Fibroblast of skin of right quadriceps (primary cell): ENCODE measurements around the gene PYM1.
"Not testable (repeated sequence)": the region's sequence is repeated elsewhere in the genome, so short reads cannot be mapped to it uniquely, and the experiment has no call there.

ENCODE experiments used
- DNase-seq: peaks from one replicate; pipeline ENCODE4 v3.0.0-alpha.2; 2013

The PYM1 gene

DNA sequence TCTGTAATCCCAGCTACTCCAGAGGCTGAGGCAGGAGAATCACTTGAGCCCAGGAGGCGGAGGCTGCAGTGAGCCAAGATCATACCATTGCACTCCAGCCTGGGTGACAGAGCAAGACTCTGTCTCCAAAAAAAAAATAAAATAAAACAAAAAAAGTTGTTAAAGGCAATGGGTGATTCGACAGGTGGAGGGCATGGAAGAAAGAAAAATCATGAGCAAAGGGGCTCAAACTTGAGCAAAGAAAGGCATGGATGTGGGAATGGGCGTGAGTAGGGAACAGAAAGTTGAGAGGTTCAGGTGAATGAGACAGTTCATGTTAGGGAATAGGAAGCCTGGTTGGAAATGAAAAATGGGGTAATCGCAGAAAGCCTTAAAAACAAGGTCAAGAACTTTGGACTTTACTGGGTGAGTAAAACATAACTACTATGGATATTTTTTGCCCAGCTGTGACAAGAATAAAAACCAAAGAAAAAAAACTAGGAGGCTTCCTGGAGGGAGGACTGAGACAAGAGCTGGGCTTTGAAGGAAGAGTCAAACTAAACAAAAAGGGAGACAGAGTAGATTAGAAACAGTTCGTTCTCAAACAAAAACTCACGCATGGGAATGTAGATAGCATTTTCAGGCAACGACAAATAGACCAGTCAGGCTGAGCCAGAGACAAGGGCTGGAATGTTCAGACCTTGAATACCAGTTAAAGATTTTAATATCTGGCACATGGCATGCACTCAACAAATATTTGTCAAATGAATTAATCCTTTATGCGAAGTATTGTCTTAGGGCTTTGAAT is 18.8 kb downstream of the PYM1 start:
- DNase-seq = peak; percentile 35

DNA sequence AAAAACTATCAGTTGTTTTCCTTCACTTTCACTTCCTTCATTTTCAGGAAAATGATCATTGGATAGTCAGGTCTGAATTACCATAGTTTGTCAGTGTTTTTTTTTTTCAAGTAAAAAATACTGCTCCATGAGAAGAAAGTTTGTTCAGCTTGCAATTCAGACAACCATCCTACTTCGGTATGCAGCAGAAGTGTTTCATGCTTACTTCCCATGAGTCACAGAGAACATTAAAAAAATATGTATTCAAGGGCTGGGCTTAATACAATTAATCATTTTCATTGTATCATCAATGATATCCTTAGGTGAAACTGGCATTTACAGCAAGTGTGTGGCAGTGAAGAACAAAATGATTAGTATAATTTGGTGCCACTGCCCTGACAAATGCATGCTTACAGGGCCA is 21.6 kb downstream of the PYM1 start:
- peak; percentile 50 for DNase-seq

DNA sequence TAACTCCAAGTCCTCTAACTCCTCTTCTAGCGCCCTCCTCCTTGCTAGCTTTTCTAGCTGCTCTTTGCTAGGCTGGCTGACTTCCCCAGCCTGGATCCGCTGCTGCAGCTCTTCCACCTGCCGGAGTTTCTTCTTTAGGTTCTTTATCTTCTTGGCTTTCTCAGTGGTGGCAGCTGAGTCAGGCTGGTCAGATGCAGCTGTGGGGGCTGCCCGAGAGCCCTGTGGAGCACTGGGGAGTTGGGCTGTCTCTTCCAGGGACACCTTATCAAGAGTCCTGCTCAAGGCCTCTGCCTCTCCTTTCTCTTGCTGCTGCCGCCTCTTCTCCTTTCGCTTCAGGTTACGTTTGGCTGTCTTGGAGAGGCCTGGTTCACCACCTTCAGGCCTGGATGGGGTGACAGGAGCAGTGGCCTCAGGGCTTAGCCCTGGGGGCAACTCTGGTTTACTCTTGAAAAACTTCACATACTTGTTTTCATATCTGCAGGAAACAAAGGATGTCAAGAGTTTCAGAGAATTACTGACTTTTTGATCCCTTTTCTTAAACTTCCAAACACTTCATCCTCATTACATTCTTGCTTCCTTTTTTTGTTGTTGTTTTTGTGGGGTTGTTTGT is 25.7 kb downstream of the PYM1 start:
- DNase-seq = no peak

DNA sequence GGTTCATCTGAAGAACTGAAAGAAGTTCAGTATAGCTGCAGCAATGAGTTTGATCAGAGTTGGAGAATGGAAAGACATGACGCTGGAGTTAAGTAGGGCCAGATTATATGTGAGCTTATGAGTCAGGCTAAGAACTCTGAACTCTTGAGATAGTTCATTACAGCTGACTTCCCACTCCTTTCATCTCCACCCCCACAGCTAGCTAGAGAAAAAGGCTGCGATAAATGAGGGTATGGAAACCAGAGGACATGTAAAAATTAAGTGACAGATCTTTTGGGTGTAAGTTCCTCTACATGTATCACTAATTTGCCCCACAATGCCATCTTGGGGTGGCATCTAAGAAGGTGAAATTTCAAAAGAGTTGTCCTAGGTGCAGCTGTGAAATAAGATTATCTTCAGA is 28.6 kb downstream of the PYM1 start:
- DNase-seq = peak; percentile 28

DNA sequence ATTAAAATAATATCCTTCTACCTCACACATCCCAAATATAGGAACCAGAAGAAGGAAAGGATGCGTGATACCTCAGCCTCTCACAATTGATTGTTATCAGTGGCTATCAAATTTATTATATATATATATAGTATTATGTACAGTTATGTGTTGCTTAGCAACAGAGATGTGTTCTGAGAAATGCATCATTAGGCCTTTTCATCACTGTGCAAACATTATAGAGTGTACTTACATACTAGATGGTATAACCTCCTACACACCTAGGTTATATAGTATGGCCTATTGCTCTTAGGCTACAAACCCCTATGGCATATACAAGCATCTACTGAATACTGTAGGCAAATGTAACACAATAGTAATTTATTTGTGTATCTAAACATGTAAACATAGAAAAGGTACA is 34.0 kb downstream of the PYM1 start:
- DNase-seq = no peak

DNA sequence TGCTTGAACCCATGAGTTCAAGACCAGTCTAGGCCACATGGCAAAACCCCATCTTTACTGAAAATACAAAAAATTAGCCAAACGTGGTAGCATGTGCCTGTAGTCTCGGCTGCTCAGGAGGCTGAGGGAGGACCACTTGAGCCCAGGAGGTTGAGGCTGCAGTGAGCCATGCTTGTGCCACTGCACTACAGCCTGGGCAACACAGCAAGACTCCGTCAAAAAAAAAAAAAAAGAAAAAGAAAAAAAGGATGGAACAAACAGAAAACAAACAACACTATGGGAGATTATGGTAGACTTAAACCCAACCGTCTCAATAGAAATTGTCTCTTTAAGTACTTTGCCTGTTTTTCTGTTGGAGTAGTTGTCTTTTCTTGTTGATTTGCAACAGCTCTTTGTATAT is 36.4 kb downstream of the PYM1 start:
- no peak for DNase-seq

DNA sequence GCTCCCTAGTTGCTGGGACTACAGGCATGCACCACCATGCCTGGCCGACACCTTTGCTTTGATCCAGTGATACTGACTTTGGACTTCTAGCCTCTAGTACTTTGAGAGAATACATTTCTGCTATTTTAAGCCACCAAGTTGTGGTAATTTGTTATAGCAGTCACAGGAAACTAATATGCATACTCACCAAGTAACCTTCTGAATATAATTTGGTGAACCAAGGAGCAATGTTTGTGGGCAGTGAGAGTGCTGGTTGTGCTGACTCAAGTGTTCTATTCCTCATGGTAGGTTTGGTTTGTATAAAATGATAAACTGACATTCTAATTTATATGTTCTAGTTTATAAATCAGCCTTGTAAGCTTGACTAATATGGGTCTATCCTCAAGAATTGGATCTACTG is 42.6 kb downstream of the PYM1 start:
- DNase-seq = no peak

DNA sequence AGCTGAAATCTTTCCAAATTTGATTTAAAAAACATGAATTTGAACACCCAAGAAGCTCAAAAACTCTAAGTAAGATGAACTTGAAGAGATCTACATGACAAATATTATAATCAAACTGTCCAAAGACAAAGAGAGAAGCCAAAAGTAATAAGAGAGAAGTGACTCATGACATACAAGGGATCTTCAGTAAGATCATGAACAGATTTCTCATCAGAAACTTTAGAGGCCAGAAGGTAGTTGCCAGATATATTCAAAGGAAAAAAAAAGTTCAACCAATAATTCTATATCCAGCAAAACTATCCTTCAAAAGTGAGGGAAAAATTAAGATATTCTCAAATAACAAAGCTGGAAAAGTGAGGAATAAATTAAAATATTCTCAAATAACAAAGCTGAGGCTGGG is 49.9 kb downstream of the PYM1 start:
- DNase-seq = no peak

DNA sequence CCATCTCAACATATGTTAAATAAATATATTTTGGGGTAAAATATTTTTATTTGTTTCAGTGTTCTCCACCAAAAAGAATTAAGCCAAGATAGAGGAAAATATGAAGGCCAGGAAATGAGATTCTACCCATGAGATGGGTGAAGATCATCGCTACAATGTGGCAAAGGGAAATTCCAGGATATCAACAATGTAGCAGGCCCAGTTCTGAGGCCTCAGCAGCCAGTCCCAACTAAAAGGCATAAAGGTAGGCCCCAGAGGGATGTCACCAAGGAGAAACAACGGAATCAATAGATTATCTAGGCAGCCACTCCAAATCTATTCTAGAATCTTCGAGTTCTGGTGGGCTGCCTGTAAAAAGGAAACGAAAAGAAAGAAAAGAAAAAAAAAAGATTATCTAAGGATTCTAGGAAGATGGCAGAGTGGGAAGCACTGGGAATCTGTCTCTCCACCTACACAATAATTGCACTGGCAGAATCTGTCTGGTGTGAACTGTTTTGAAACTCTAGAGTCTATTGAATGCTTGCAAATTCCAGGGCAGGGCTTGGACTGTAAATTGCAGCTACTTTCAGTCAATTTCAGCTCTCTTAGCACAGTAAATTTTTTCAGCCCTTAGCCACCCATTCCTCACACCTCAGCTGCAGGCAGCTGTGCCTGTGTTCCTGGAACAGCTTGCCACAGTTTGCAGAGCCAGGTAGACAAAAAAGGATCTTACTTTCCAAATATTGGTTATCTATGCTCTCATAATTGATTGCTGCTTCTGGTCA is 51.8 kb downstream of the PYM1 start:
- no peak for DNase-seq

DNA sequence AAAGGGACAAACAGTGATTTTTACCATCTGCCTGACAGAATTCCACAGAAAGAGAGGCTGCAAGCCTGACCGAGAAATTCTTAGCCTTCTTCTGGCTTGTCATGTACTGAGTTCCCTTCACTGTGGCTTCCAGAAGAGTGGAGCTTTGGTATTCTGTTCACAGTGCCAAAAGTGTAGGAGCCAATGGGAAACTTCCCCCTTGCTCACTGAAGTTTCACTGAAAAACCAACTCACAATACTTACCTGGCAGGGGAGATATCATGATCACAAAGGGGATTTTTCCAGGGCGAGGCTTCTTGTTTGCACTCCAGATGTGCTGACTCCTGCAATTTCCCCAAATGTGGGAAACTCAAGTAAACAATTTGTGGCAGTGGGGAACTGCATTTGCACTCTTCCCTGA is 53.3 kb downstream of the PYM1 start:
- no peak for DNase-seq

DNA sequence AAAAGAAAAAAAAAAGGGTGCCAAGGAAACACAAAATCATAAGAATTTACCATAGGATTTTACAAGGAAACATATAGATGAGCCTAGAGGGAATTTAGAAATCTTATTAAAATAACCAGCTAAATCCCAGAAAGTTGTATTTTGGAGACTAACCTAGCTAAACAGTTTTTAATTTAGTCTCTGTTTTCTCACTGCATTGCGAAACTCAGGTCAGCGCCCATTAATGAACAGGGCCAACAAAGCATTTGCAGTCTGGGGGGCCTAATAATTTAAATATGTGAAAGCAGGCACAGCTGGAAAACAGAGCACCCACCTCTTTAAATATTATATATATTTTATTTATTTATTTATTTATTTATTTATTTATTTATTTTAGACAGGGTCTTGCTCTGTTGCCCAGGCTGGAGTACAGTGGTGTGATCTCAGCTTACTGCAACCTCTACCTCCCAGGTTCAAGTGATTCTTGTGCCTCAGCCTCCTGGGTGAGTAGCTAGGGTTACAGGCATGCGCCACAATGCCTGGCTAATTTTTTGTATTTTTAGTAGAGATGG is 61.2 kb downstream of the PYM1 start:
- DNase-seq = not testable (repeated sequence)

DNA sequence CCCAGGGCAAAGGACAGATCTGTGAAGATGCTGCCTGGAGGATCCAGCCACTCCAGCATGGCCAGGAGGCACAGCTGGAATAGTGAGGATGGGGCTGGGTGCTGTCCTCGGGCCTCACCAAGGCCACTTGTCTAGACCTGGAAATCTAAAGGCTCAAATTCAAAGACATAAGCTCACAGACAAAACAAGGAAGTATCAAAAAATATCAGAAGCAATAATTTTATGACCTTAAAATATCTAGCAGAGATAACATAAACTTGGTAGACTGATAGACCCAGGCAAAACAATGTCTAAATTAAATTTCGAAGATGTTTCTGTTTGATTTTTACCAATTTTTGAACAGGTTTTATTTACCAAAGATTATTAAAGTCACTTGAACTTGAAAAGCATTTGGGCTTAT is 62.4 kb downstream of the PYM1 start:
- no peak for DNase-seq

DNA sequence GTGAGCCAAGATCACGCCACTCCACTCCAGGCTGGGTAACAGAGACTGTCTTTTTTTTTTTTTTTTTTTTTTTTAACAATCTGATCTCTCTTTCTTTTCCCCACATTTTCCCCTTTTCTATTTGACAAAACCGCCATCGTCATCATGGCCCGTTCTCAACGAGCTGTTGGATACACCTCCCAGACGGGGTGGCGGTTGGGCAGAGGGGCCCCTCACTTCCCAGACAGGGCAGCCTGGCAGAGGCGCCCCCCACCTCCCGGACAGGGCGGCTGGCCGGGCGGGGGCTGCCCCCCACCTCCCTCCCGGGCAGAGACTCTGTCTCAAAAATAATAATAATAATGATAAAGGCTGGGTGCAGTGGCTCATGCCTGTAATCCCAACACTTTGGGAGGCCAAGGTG is 64.8 kb downstream of the PYM1 start:
- not testable (repeated sequence) for DNase-seq

DNA sequence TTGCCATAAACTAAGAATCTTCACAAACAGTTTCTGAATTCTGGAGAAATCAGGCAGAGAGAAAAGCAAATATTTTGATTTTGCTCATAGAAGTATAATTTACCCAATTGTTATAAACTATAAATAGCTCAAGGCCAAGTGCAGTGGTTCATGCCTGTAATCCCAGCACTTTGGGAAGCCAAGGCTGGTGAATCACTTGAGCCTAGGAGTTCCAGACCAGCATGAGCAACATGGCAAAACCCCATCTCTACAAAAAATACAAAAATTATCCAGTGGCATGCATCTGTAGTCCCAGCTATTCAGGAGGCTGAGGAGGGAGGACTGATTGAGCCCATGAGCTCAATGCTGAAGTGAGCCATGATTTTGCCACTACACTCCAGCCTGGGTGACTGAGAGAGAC is 65.4 kb downstream of the PYM1 start:
- peak; percentile 13 for DNase-seq

DNA sequence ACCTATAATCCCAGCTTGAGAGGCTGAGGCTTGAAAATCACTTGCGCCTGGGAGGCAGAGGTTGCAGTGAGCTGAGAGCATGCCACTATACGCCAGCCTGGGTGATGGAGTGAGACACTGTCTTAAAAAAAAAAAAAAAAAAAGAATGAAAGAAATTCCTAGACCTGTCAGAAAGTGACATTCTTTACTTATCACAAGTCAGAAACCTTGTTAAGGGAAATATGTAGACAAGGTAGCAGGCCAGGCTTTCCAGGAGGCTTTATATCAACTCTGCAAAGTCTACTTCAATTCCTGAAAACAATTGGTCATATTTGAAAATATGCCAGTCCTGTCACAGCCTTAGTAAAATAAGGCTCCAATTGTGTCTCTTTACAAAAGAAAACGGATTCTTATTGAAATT is 65.8 kb downstream of the PYM1 start:
- DNase-seq = no peak

DNA sequence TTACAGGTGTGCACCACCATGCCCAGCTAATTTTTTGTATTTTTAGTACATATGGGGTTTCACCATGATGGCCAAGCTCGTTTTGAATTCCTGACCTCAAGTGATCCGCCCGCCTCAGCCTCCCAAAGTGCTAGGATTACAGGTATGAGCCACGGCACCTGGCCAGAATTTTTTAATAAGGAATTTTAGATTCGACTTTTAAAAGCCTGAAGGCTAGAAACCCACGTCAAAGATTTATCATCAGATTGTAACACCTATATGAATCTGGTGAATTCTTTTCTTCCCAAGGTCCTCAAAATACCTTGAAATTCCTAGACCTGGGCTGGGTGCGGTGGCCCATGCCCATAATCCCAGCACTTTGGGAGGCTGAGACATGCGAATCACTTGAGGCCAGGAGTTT is 66.3 kb downstream of the PYM1 start:
- DNase-seq = no peak

DNA sequence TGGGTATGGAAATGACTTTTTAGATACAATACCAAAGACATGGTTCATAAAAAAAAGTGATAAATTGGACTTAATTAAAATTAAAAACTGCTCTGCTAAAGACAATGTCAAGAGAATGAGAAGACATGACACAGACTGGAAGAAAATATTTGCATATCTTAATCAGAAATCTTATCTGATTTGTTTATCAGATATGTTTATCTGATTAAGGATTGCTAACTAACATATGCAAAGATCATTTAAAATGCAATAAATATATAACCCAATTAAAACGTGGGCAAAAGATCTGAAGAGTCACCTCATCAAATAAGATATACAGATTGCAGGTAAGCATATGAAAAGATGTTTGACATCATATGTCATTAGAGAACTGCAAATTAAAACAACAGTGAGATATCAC is 75.0 kb downstream of the PYM1 start:
- DNase-seq = no peak
